ENCODE data around the gene RAB27B. TPM values are rescaled to one million over a fixed set of nuclear protein-coding genes. Genes with fewer than 3 reads are reported as not detected.

The RAB27B gene
- total RNA-seq, 1 experiment from 2014 or later, result 0.87 TPM

DNA sequence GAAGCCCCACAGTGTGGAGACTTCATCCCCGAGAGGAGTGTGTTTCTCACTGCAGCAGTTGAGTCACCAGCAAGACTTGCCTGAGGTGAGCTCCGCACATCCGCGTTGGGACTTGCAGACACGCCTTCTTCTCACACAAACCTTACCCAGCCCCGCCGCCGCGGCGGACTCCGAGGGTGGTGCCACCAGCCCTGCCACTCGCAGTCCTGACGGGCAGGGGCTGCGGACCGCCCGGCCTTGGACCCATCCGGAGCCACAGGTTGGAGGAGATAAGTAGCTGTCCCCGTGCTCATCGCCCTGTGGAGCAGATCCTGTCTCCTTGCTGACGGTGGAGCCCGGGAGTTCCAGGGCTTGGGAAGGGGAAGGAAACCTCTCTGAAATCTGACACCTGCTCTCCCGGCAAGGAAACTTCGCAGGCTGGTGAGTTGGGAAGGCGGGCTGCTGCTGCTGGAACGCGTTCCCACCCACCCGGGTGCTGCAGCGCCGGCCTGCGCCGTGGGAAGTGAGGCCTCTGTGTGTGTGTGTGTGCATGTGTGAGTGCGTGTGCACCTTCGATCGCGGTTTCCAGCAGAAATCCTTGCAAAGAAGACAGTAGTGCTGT, at the start of gene RAB27B (continued):
- TF ChIP-seq ZBTB21 (CRISPR knock-in tag; IDR thresholded peaks at IDR 0.05; ENCODE audit: borderline replicate concordance), result peak; percentile 66; the same call in 1 of the 2 replicates
- TF ChIP-seq ELF4 (CRISPR knock-in tag; IDR thresholded peaks at IDR 0.05; ENCODE audit: low read depth), result no peak
- TF ChIP-seq, protein P1, sequence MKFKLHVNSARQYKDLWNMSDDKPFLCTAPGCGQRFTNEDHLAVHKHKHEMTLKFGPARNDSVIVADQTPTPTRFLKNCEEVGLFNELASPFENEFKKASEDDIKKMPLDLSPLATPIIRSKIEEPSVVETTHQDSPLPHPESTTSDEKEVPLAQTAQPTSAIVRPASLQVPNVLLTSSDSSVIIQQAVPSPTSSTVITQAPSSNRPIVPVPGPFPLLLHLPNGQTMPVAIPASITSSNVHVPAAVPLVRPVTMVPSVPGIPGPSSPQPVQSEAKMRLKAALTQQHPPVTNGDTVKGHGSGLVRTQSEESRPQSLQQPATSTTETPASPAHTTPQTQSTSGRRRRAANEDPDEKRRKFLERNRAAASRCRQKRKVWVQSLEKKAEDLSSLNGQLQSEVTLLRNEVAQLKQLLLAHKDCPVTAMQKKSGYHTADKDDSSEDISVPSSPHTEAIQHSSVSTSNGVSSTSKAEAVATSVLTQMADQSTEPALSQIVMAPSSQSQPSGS (CRISPR knock-in tag; IDR thresholded peaks at IDR 0.05; ENCODE audit: borderline replicate concordance, low read depth), result no peak
- TF ChIP-seq, protein P2, sequence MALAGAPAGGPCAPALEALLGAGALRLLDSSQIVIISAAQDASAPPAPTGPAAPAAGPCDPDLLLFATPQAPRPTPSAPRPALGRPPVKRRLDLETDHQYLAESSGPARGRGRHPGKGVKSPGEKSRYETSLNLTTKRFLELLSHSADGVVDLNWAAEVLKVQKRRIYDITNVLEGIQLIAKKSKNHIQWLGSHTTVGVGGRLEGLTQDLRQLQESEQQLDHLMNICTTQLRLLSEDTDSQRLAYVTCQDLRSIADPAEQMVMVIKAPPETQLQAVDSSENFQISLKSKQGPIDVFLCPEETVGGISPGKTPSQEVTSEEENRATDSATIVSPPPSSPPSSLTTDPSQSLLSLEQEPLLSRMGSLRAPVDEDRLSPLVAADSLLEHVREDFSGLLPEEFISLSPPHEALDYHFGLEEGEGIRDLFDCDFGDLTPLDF (CRISPR knock-in tag; IDR thresholded peaks at IDR 0.05), result no peak
- no peak for TF ChIP-seq ZNF232 (CRISPR knock-in tag; IDR thresholded peaks at IDR 0.05)
- TF ChIP-seq, protein P3, sequence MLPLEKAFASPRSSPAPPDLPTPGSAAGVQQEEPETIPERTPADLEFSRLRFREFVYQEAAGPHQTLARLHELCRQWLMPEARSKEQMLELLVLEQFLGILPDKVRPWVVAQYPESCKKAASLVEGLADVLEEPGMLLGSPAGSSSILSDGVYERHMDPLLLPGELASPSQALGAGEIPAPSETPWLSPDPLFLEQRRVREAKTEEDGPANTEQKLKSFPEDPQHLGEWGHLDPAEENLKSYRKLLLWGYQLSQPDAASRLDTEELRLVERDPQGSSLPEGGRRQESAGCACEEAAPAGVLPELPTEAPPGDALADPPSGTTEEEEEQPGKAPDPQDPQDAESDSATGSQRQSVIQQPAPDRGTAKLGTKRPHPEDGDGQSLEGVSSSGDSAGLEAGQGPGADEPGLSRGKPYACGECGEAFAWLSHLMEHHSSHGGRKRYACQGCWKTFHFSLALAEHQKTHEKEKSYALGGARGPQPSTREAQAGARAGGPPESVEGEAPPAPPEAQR (CRISPR knock-in tag; IDR thresholded peaks at IDR 0.05), result no peak
- no peak for TF ChIP-seq PRRX2 (CRISPR knock-in tag; IDR thresholded peaks at IDR 0.05)
- TF ChIP-seq, protein P4, sequence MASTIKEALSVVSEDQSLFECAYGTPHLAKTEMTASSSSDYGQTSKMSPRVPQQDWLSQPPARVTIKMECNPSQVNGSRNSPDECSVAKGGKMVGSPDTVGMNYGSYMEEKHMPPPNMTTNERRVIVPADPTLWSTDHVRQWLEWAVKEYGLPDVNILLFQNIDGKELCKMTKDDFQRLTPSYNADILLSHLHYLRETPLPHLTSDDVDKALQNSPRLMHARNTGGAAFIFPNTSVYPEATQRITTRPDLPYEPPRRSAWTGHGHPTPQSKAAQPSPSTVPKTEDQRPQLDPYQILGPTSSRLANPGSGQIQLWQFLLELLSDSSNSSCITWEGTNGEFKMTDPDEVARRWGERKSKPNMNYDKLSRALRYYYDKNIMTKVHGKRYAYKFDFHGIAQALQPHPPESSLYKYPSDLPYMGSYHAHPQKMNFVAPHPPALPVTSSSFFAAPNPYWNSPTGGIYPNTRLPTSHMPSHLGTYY (CRISPR knock-in tag; IDR thresholded peaks at IDR 0.05), result no peak
- no peak for TF ChIP-seq EMX1 (CRISPR knock-in tag; IDR thresholded peaks at IDR 0.05)
- no peak for TF ChIP-seq NR2C2 (CRISPR knock-in tag; IDR thresholded peaks at IDR 0.05)
- TF ChIP-seq, protein P5, sequence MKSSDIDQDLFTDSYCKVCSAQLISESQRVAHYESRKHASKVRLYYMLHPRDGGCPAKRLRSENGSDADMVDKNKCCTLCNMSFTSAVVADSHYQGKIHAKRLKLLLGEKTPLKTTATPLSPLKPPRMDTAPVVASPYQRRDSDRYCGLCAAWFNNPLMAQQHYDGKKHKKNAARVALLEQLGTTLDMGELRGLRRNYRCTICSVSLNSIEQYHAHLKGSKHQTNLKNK (CRISPR knock-in tag; IDR thresholded peaks at IDR 0.05), result no peak
- TF ChIP-seq, protein P6, sequence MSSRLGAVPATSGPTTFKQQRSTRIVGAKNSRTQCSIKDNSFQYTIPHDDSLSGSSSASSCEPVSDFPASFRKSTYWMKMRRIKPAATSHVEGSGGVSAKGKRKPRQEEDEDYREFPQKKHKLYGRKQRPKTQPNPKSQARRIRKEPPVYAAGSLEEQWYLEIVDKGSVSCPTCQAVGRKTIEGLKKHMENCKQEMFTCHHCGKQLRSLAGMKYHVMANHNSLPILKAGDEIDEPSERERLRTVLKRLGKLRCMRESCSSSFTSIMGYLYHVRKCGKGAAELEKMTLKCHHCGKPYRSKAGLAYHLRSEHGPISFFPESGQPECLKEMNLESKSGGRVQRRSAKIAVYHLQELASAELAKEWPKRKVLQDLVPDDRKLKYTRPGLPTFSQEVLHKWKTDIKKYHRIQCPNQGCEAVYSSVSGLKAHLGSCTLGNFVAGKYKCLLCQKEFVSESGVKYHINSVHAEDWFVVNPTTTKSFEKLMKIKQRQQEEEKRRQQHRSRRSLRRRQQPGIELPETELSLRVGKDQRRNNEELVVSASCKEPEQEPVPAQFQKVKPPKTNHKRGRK (CRISPR knock-in tag; IDR thresholded peaks at IDR 0.05; ENCODE audit: borderline replicate concordance), result no peak
- TF ChIP-seq ESRRA (CRISPR knock-in tag; IDR thresholded peaks at IDR 0.05; ENCODE audit: borderline replicate concordance), result no peak
- TF ChIP-seq CREM (CRISPR knock-in tag; IDR thresholded peaks at IDR 0.05), result no peak
- TF ChIP-seq, protein P7, sequence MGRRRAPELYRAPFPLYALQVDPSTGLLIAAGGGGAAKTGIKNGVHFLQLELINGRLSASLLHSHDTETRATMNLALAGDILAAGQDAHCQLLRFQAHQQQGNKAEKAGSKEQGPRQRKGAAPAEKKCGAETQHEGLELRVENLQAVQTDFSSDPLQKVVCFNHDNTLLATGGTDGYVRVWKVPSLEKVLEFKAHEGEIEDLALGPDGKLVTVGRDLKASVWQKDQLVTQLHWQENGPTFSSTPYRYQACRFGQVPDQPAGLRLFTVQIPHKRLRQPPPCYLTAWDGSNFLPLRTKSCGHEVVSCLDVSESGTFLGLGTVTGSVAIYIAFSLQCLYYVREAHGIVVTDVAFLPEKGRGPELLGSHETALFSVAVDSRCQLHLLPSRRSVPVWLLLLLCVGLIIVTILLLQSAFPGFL (CRISPR knock-in tag; IDR thresholded peaks at IDR 0.05; ENCODE audit: borderline replicate concordance), result no peak
- TF ChIP-seq HMGA2 (CRISPR knock-in tag; IDR thresholded peaks at IDR 0.05), result no peak
- TF ChIP-seq, protein P8, sequence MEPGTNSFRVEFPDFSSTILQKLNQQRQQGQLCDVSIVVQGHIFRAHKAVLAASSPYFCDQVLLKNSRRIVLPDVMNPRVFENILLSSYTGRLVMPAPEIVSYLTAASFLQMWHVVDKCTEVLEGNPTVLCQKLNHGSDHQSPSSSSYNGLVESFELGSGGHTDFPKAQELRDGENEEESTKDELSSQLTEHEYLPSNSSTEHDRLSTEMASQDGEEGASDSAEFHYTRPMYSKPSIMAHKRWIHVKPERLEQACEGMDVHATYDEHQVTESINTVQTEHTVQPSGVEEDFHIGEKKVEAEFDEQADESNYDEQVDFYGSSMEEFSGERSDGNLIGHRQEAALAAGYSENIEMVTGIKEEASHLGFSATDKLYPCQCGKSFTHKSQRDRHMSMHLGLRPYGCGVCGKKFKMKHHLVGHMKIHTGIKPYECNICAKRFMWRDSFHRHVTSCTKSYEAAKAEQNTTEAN (CRISPR knock-in tag; IDR thresholded peaks at IDR 0.05), result peak; percentile 80
- TF ChIP-seq TEAD1 (CRISPR knock-in tag; IDR thresholded peaks at IDR 0.05), result no peak
- no peak for TF ChIP-seq RELA (CRISPR knock-in tag; IDR thresholded peaks at IDR 0.05; ENCODE audit: borderline replicate concordance)
- peak; percentile 68 for TF ChIP-seq ETV6 (CRISPR knock-in tag; IDR thresholded peaks at IDR 0.05)
- TF ChIP-seq, protein P9, sequence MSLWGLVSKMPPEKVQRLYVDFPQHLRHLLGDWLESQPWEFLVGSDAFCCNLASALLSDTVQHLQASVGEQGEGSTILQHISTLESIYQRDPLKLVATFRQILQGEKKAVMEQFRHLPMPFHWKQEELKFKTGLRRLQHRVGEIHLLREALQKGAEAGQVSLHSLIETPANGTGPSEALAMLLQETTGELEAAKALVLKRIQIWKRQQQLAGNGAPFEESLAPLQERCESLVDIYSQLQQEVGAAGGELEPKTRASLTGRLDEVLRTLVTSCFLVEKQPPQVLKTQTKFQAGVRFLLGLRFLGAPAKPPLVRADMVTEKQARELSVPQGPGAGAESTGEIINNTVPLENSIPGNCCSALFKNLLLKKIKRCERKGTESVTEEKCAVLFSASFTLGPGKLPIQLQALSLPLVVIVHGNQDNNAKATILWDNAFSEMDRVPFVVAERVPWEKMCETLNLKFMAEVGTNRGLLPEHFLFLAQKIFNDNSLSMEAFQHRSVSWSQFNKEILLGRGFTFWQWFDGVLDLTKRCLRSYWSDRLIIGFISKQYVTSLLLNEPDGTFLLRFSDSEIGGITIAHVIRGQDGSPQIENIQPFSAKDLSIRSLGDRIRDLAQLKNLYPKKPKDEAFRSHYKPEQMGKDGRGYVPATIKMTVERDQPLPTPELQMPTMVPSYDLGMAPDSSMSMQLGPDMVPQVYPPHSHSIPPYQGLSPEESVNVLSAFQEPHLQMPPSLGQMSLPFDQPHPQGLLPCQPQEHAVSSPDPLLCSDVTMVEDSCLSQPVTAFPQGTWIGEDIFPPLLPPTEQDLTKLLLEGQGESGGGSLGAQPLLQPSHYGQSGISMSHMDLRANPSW (CRISPR knock-in tag; conservative IDR thresholded peaks at IDR 0.05; ENCODE audit: low read depth), result no peak
- no peak for TF ChIP-seq NFATC4 (CRISPR knock-in tag; IDR thresholded peaks at IDR 0.05)
- TF ChIP-seq, protein P10, sequence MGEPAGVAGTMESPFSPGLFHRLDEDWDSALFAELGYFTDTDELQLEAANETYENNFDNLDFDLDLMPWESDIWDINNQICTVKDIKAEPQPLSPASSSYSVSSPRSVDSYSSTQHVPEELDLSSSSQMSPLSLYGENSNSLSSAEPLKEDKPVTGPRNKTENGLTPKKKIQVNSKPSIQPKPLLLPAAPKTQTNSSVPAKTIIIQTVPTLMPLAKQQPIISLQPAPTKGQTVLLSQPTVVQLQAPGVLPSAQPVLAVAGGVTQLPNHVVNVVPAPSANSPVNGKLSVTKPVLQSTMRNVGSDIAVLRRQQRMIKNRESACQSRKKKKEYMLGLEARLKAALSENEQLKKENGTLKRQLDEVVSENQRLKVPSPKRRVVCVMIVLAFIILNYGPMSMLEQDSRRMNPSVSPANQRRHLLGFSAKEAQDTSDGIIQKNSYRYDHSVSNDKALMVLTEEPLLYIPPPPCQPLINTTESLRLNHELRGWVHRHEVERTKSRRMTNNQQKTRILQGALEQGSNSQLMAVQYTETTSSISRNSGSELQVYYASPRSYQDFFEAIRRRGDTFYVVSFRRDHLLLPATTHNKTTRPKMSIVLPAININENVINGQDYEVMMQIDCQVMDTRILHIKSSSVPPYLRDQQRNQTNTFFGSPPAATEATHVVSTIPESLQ (CRISPR knock-in tag; IDR thresholded peaks at IDR 0.05), result no peak

Data from WTC11 (cell line).